DMS114 treated with DMSO at 0.1 percent for 48 hours (cell line): ENCODE data around the gene RAN.
"Not testable (repeated sequence)": the region's sequence is repeated elsewhere in the genome, so short reads cannot be mapped to it uniquely, and the experiment has no call there.

Source experiments
- DNase-seq: peaks from one replicate; lab custom pipeline; 2025; ENCODE audit not compliant: unreplicated experiment; lab: John Stamatoyannopoulos, UW

Gene RAN

GRCh38 chr12:130878193-130879185 lies 6.6 kb downstream of the RAN start:
- DNase-seq: peak; percentile 24

- no peak for DNase-seq
Measured at GRCh38 chr12:130879212-130879686, 7.4 kb downstream of the RAN start.

- no peak for DNase-seq
Measured at GRCh38 chr12:130879781-130880389, 8.0 kb downstream of the RAN start.

GRCh38 chr12:130880411-130880885 lies 8.6 kb downstream of the RAN start:
- DNase-seq: no peak

- DNase-seq: no peak
Measured at GRCh38 chr12:130881046-130881445, 9.2 kb downstream of the RAN start.

- no peak for DNase-seq
Measured at GRCh38 chr12:130881548-130881947, 9.7 kb downstream of the RAN start.

GRCh38 chr12:130887190-130887589 lies 15.3 kb downstream of the RAN start:
- not testable (repeated sequence) for DNase-seq

- DNase-seq: no peak
Measured at GRCh38 chr12:130904064-130904463, 32.2 kb downstream of the RAN start.

- not testable (repeated sequence) for DNase-seq
Measured at GRCh38 chr12:130904936-130905455, 33.1 kb downstream of the RAN start.

- DNase-seq: no peak
Measured at GRCh38 chr12:130909111-130909510, 37.2 kb downstream of the RAN start.

GRCh38 chr12:130911193-130911592 lies 39.3 kb downstream of the RAN start:
- no peak for DNase-seq

- DNase-seq: no peak
Measured at GRCh38 chr12:130911933-130912332, 40.1 kb downstream of the RAN start.

GRCh38 chr12:130916241-130916911 lies 44.5 kb downstream of the RAN start:
- peak; percentile 36 for DNase-seq

GRCh38 chr12:130917607-130918006 lies 45.7 kb downstream of the RAN start:
- no peak for DNase-seq

GRCh38 chr12:130919086-130919485 lies 47.2 kb downstream of the RAN start:
- DNase-seq: no peak

- no peak for DNase-seq
Measured at GRCh38 chr12:130920119-130920703, 48.3 kb downstream of the RAN start.

GRCh38 chr12:130920723-130921381 lies 49.0 kb downstream of the RAN start:
- no peak for DNase-seq

GRCh38 chr12:130922511-130922953 lies 50.7 kb downstream of the RAN start:
- no peak for DNase-seq

- no peak for DNase-seq
Measured at GRCh38 chr12:130924966-130925665, 53.2 kb downstream of the RAN start.

- DNase-seq: no peak
Measured at GRCh38 chr12:130925666-130926015, 53.8 kb downstream of the RAN start.
